GM23338 (cell line): Measurements from ENCODE around the gene OBSCN. TPM values are rescaled to one million over a fixed set of nuclear protein-coding genes. Genes with fewer than 3 reads are reported as not detected.

Experiments used
- ATAC-seq: fragments of 200-7000 bp; cut with Tn5 transposase; 3 replicates; pipeline ENCODE4 v1.9.1; 2020
- DNase-seq: peaks from one replicate; pipeline ENCODE4 v3.0.0-alpha.2; 2015; ENCODE audit warnings: low spot score
- H2AFZ ChIP-seq: fragments of 200-600 bp; sonication (generic); 2 replicates; pipeline ENCODE4 v1.8.0; 2016; ENCODE audit warnings: antibody characterized with exemption, mild to moderate bottlenecking, moderate library complexity
- H3F3A ChIP-seq: fragments of 200-600 bp; sonication (generic); replicated peaks from 2 replicates; pipeline ENCODE4 v1.8.0; 2017; ENCODE audit warnings: antibody characterized with exemption, mixed run types, low read depth
- H3K27ac ChIP-seq: fragments of 200-600 bp; sonication (generic); 2 replicates; pipeline ENCODE4 v1.6.1; 2016; ENCODE audit warnings: low read depth
- H3K27me3 ChIP-seq: fragments of 200-600 bp; sonication (generic); 2 replicates; pipeline ENCODE4 v1.8.0; 2016; ENCODE audit warnings: mild to moderate bottlenecking, mixed run types, moderate library complexity; ENCODE audit not compliant: insufficient read depth
- H3K36me3 ChIP-seq: fragments of 200-600 bp; sonication (generic); 2 replicates; pipeline ENCODE4 v1.8.0; 2016; ENCODE audit warnings: mild to moderate bottlenecking; ENCODE audit not compliant: insufficient read depth
- H3K4me1 ChIP-seq: fragments of 200-600 bp; sonication (generic); 2 replicates; pipeline ENCODE4 v1.8.0; 2016; ENCODE audit warnings: mild to moderate bottlenecking, moderate library complexity; ENCODE audit not compliant: insufficient read depth
- H3K4me2 ChIP-seq: fragments of 200-600 bp; sonication (generic); 2 replicates; pipeline ENCODE4 v1.7.1; 2017; ENCODE audit warnings: mixed run types
- H3K4me3 ChIP-seq: fragments of 200-600 bp; sonication (generic); 2 replicates; pipeline ENCODE4 v1.6.1; 2016; ENCODE audit warnings: mixed run types
- H3K79me2 ChIP-seq: fragments of 200-600 bp; sonication (generic); replicated peaks from 2 replicates; pipeline ENCODE4 v1.8.0; 2017; ENCODE audit warnings: mild to moderate bottlenecking; ENCODE audit not compliant: insufficient read depth
- H3K9me2 ChIP-seq: fragments of 200-600 bp; sonication (generic); 2 replicates; pipeline ENCODE4 v1.8.0; 2017; ENCODE audit not compliant: insufficient read depth
- H4K20me1 ChIP-seq: fragments of 200-600 bp; sonication (generic); replicated peaks from 2 replicates; pipeline ENCODE4 v1.8.0; 2017; ENCODE audit warnings: mild to moderate bottlenecking; ENCODE audit not compliant: insufficient read depth
- H3K27ac Mint-ChIP-seq: 2 replicates; pipeline ENCODE4 v1.8.0; 2020; ENCODE audit warnings: inconsistent platforms, mild to moderate bottlenecking, moderate library complexity, mixed read lengths
- H3K27me3 Mint-ChIP-seq: 3 replicates; pipeline ENCODE4 v1.8.0; 2022; ENCODE audit warnings: low read depth, mild to moderate bottlenecking, moderate library complexity, mixed read lengths, inconsistent platforms; ENCODE audit not compliant: insufficient read depth, poor library complexity
- H3K36me3 Mint-ChIP-seq: 3 replicates; pipeline ENCODE4 v1.8.0; 2021; ENCODE audit warnings: low read depth, mild to moderate bottlenecking, inconsistent platforms, moderate library complexity, mixed read lengths
- H3K4me1 Mint-ChIP-seq: 3 replicates; pipeline ENCODE4 v1.8.0; 2020; ENCODE audit warnings: mild to moderate bottlenecking, inconsistent platforms, mixed read lengths
- H3K4me3 Mint-ChIP-seq: 3 replicates; pipeline ENCODE4 v1.8.0; 2021; ENCODE audit warnings: moderate library complexity, mild to moderate bottlenecking, inconsistent platforms, mixed read lengths
- H3K9me3 Mint-ChIP-seq: 3 replicates; pipeline ENCODE4 v1.8.0; 2020; ENCODE audit warnings: moderate library complexity, mild to moderate bottlenecking, inconsistent platforms, mixed read lengths
- CREB1 ChIP-seq: fragments of 250-450 bp; sonication (Bioruptor Pico); IDR thresholded peaks from 2 replicates; pipeline ENCODE4 v1.5.0; 2020; ENCODE audit warnings: low read depth, mild to moderate bottlenecking, moderate library complexity
- ETS1 ChIP-seq: IDR thresholded peaks from 2 replicates; pipeline ENCODE4 v1.6.1; 2016; ENCODE audit warnings: antibody characterized with exemption
- EZH2 ChIP-seq: fragments of 200-600 bp; sonication (generic); IDR thresholded peaks from one replicate; pipeline ENCODE4 v1.8.0; 2017; ENCODE audit warnings: antibody characterized with exemption, mild to moderate bottlenecking, low read depth; ENCODE audit not compliant: unreplicated experiment
- EZH2phosphoT487 ChIP-seq: fragments of 200-600 bp; sonication (generic); IDR thresholded peaks from one replicate; pipeline ENCODE4 v1.8.1; 2018; ENCODE audit warnings: antibody characterized with exemption; ENCODE audit not compliant: unreplicated experiment
- JUNB ChIP-seq: IDR thresholded peaks from one replicate; pipeline ENCODE4 v1.6.1; 2016; ENCODE audit warnings: antibody characterized with exemption; ENCODE audit not compliant: unreplicated experiment
- NANOG ChIP-seq: IDR thresholded peaks from 2 replicates; pipeline ENCODE4 v1.6.1; 2016; ENCODE audit warnings: antibody characterized with exemption, borderline replicate concordance
- POLR2AphosphoS5 ChIP-seq: IDR thresholded peaks from 2 replicates; pipeline ENCODE4 v1.6.1; 2016; ENCODE audit warnings: antibody characterized with exemption, low read depth
- REST ChIP-seq: IDR thresholded peaks from one replicate; pipeline ENCODE4 v1.6.1; 2018; ENCODE audit warnings: antibody characterized with exemption; ENCODE audit not compliant: unreplicated experiment
- STAT1 ChIP-seq: IDR thresholded peaks from one replicate; pipeline ENCODE4 v1.6.1; 2016; ENCODE audit warnings: antibody characterized with exemption; ENCODE audit not compliant: unreplicated experiment
- ZNF114 ChIP-seq: fragments of 250-450 bp; sonication (Bioruptor Pico); IDR thresholded peaks from 2 replicates; pipeline ENCODE4 v1.5.0; 2020; ENCODE audit warnings: mild to moderate bottlenecking, moderate library complexity
- ZNF331 ChIP-seq: fragments of 250-450 bp; sonication (Bioruptor Pico); IDR thresholded peaks from 2 replicates; pipeline ENCODE4 v1.5.0; 2020; ENCODE audit warnings: low read depth, mild to moderate bottlenecking, moderate library complexity
- polyA plus RNA-seq: library from polyadenylated mRNA; unstranded; fragments of >200 nt; fragmentation: Nextera tagmentation; extraction: Ambion mirVana; gene quantifications from 2 replicates; pipeline ENCODE4 v1.2.1, GENCODE V29; 2016
- total RNA-seq: library from RNA; depleted of rRNA; stranded (reverse); fragments of >200 nt; shearing (Covaris generic); gene quantifications from 2 replicates; pipeline ENCODE4 v1.2.3, GENCODE V29; 2014
- TF ChIP-seq, protein P1 (sequence below): fragments of 250-450 bp; sonication (Bioruptor Pico); IDR thresholded peaks from 2 replicates; pipeline ENCODE4 v1.5.0; 2020; ENCODE audit warnings: mild to moderate bottlenecking, moderate library complexity
- TF ChIP-seq, protein P2 (sequence below), 2 experiments: fragments of 200-600 bp in 1 of 2; sonication (generic) in 1 of 2; conservative IDR thresholded peaks; 2 replicates each; pipeline versions ENCODE4 v1.5.1 to v1.6.1; 2016 to 2017; ENCODE audit warnings: antibody characterized with exemption in 2 of 2, low read depth in 2 of 2, mild to moderate bottlenecking in 2 of 2, moderate library complexity in 1 of 2

The OBSCN gene
- total and polyA plus RNA-seq, 2 experiments from 2014 or later: 8.4 to 38.5 TPM

- Mint-ChIP-seq H3K27me3 (peaks cover 2% of the 10 kb centered on the region), H3K4me3 (no peak overlapping the region)
- TF ChIP-seq REST: no peak
- TF ChIP-seq ETS1: no peak
- no peak for TF ChIP-seq ZNF331 (CRISPR knock-in tag)
- TF ChIP-seq NANOG: no peak
- no peak for TF ChIP-seq EZH2phosphoT487
- TF ChIP-seq EZH2: no peak
- no peak for TF ChIP-seq CREB1
- no peak for TF ChIP-seq JUNB
- TF ChIP-seq POLR2AphosphoS5: no peak
- TF ChIP-seq, protein P1, sequence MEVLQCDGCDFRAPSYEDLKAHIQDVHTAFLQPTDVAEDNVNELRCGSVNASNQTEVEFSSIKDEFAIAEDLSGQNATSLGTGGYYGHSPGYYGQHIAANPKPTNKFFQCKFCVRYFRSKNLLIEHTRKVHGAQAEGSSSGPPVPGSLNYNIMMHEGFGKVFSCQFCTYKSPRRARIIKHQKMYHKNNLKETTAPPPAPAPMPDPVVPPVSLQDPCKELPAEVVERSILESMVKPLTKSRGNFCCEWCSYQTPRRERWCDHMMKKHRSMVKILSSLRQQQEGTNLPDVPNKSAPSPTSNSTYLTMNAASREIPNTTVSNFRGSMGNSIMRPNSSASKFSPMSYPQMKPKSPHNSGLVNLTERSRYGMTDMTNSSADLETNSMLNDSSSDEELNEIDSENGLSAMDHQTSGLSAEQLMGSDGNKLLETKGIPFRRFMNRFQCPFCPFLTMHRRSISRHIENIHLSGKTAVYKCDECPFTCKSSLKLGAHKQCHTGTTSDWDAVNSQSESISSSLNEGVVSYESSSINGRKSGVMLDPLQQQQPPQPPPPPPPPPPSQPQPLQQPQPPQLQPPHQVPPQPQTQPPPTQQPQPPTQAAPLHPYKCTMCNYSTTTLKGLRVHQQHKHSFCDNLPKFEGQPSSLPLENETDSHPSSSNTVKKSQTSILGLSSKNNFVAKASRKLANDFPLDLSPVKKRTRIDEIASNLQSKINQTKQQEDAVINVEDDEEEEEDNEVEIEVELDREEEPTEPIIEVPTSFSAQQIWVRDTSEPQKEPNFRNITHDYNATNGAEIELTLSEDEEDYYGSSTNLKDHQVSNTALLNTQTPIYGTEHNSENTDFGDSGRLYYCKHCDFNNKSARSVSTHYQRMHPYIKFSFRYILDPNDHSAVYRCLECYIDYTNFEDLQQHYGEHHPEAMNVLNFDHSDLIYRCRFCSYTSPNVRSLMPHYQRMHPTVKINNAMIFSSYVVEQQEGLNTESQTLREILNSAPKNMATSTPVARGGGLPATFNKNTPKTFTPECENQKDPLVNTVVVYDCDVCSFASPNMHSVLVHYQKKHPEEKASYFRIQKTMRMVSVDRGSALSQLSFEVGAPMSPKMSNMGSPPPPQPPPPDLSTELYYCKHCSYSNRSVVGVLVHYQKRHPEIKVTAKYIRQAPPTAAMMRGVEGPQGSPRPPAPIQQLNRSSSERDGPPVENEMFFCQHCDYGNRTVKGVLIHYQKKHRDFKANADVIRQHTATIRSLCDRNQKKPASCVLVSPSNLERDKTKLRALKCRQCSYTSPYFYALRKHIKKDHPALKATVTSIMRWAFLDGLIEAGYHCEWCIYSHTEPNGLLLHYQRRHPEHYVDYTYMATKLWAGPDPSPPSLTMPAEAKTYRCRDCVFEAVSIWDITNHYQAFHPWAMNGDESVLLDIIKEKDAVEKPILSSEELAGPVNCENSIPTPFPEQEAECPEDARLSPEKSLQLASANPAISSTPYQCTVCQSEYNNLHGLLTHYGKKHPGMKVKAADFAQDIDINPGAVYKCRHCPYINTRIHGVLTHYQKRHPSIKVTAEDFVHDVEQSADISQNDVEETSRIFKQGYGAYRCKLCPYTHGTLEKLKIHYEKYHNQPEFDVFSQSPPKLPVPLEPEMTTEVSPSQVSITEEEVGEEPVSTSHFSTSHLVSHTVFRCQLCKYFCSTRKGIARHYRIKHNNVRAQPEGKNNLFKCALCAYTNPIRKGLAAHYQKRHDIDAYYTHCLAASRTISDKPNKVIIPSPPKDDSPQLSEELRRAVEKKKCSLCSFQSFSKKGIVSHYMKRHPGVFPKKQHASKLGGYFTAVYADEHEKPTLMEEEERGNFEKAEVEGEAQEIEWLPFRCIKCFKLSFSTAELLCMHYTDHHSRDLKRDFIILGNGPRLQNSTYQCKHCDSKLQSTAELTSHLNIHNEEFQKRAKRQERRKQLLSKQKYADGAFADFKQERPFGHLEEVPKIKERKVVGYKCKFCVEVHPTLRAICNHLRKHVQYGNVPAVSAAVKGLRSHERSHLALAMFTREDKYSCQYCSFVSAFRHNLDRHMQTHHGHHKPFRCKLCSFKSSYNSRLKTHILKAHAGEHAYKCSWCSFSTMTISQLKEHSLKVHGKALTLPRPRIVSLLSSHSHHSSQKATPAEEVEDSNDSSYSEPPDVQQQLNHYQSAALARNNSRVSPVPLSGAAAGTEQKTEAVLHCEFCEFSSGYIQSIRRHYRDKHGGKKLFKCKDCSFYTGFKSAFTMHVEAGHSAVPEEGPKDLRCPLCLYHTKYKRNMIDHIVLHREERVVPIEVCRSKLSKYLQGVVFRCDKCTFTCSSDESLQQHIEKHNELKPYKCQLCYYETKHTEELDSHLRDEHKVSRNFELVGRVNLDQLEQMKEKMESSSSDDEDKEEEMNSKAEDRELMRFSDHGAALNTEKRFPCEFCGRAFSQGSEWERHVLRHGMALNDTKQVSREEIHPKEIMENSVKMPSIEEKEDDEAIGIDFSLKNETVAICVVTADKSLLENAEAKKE (CRISPR knock-in tag): no peak
- TF ChIP-seq, protein P2, sequence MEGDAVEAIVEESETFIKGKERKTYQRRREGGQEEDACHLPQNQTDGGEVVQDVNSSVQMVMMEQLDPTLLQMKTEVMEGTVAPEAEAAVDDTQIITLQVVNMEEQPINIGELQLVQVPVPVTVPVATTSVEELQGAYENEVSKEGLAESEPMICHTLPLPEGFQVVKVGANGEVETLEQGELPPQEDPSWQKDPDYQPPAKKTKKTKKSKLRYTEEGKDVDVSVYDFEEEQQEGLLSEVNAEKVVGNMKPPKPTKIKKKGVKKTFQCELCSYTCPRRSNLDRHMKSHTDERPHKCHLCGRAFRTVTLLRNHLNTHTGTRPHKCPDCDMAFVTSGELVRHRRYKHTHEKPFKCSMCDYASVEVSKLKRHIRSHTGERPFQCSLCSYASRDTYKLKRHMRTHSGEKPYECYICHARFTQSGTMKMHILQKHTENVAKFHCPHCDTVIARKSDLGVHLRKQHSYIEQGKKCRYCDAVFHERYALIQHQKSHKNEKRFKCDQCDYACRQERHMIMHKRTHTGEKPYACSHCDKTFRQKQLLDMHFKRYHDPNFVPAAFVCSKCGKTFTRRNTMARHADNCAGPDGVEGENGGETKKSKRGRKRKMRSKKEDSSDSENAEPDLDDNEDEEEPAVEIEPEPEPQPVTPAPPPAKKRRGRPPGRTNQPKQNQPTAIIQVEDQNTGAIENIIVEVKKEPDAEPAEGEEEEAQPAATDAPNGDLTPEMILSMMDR (conservative IDR thresholded peaks at IDR 0.05; ENCODE audit: low read depth in 2 of 2): no peak
- no peak for TF ChIP-seq STAT1
- no peak for TF ChIP-seq ZNF114 (CRISPR knock-in tag)
Observed at GRCh38 chr1:228198977-228199590, 8.8 kb upstream of the OBSCN start.

More at GRCh38 chr1:228198977-228199590, 8.8 kb upstream of the OBSCN start:
- Histone ChIP-seq H3K27ac (no peak overlapping the region), H3K4me3 (no peak overlapping the region), H2AFZ (no peak overlapping the region), H3K79me2 (no peaks in the 10 kb centered on the region), H3K9me2 (no peaks in the 10 kb centered on the region), H4K20me1 (no peaks in the 10 kb centered on the region), H3K27me3 (peaks cover 19% of the 10 kb centered on the region), H3F3A (no peaks in the 10 kb centered on the region), H3K36me3 (no peaks in the 10 kb centered on the region), H3K4me2 (no peak overlapping the region), H3K4me1 (no peaks in the 10 kb centered on the region)
- peaks cover 18% of the 10 kb centered on the region for H3K36me3 Mint-ChIP-seq
- DNase-seq (no peak), ATAC-seq (no peak)
- H3K27ac Mint-ChIP-seq: no peak overlapping the region
- H3K9me3 Mint-ChIP-seq: peaks cover 31% of the 10 kb centered on the region
- H3K4me1 Mint-ChIP-seq: no peaks in the 10 kb centered on the region
